NCI-H510A treated with DMSO at 0.1 percent for 48 hours (cell line): ENCODE data around the gene EXTL1.
A peak's percentile ranks its signal among the peaks of the same experiment; 100 is the strongest.

Source experiments
- DNase-seq: peaks from one replicate; lab custom pipeline; 2025; lab: John Stamatoyannopoulos, UW

The EXTL1 gene

GRCh38 chr1:25997828-25998761, 23.5 kb upstream of the EXTL1 start, which contains the start of gene PAFAH2:
TSS of gene PAFAH2 (minus strand) at chr1:25998063. CDS start at chr1:25990816, 7,247 bp downstream.
- peak; percentile 98 for DNase-seq

- no peak for DNase-seq
Measured at GRCh38 chr1:25999041-25999800, 22.4 kb upstream of the EXTL1 start.

- DNase-seq, result no peak
Measured at GRCh38 chr1:26003262-26003661, 18.3 kb upstream of the EXTL1 start.

- no peak for DNase-seq
Measured at GRCh38 chr1:26003756-26004155, 17.8 kb upstream of the EXTL1 start.

GRCh38 chr1:26005434-26006105, 16.0 kb upstream of the EXTL1 start:
- DNase-seq, result no peak

GRCh38 chr1:26006710-26007109, 14.9 kb upstream of the EXTL1 start:
- DNase-seq, result no peak

- DNase-seq, result no peak
Measured at GRCh38 chr1:26009796-26010447, 11.7 kb upstream of the EXTL1 start.

GRCh38 chr1:26010825-26011224, 10.8 kb upstream of the EXTL1 start:
- peak; percentile 89 for DNase-seq

- no peak for DNase-seq
Measured at GRCh38 chr1:26012864-26013263, 8.7 kb upstream of the EXTL1 start.

- DNase-seq, result no peak
Measured at GRCh38 chr1:26014179-26014578, 7.4 kb upstream of the EXTL1 start.

- DNase-seq, result no peak
Measured at GRCh38 chr1:26015358-26015757, 6.2 kb upstream of the EXTL1 start.

- no peak for DNase-seq
Measured at GRCh38 chr1:26016258-26016952, 5.2 kb upstream of the EXTL1 start.

- DNase-seq, result no peak
Measured at GRCh38 chr1:26016953-26017545, 4.5 kb upstream of the EXTL1 start.

- no peak for DNase-seq
Measured at GRCh38 chr1:26017606-26018005, 4.0 kb upstream of the EXTL1 start.

GRCh38 chr1:26019641-26020315, 1.8 kb upstream of the EXTL1 start:
- DNase-seq, result no peak

GRCh38 chr1:26020330-26020768, 1.2 kb upstream of the EXTL1 start:
- DNase-seq, result no peak

GRCh38 chr1:26020941-26021646, 481 bp upstream of the EXTL1 start:
- DNase-seq, result no peak

GRCh38 chr1:26022404-26022779, 817 bp downstream of the EXTL1 start:
- DNase-seq, result no peak

- DNase-seq, result no peak
Measured at GRCh38 chr1:26023009-26023408, 1.4 kb downstream of the EXTL1 start.

GRCh38 chr1:26023826-26024225, 2.3 kb downstream of the EXTL1 start:
- no peak for DNase-seq
